GM18507 (cell line): ENCODE data around the gene GPR155.
"Not testable (repeated sequence)": the region's sequence is repeated elsewhere in the genome, so short reads cannot be mapped to it uniquely, and the experiment has no call there.

Experiments used
- DNase-seq: peaks from one replicate; pipeline ENCODE4 v3.0.0; 2011; ENCODE audit warnings: low read depth; ENCODE audit not compliant: insufficient read length; ENCODE audit errors: extremely low spot score
- FAIRE-seq: peaks from 2 replicates; lab custom pipeline; 2011; peaks lifted over from hg19 to GRCh38; lab: Jason Lieb, UNC

Gene GPR155

DNA sequence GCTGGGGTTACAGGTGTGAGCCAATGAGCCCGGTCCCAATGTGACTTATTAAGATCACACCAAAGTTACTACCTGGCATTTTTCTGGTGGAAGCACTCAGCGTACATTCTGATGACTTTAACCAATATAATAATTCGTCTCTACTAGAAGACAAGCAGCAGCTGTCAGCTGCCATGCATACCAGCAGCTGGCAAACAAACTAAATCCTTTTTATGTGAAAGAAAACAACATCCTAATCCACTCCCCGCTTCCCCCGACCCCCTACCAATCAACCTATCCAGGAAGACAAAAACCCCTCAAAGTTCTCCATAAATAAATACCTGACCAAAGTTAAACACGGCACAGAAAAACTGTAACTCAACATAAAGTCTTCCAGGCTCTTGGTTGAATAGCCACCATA is 42.1 kb downstream of the GPR155 start:
- no peak for DNase-seq

DNA sequence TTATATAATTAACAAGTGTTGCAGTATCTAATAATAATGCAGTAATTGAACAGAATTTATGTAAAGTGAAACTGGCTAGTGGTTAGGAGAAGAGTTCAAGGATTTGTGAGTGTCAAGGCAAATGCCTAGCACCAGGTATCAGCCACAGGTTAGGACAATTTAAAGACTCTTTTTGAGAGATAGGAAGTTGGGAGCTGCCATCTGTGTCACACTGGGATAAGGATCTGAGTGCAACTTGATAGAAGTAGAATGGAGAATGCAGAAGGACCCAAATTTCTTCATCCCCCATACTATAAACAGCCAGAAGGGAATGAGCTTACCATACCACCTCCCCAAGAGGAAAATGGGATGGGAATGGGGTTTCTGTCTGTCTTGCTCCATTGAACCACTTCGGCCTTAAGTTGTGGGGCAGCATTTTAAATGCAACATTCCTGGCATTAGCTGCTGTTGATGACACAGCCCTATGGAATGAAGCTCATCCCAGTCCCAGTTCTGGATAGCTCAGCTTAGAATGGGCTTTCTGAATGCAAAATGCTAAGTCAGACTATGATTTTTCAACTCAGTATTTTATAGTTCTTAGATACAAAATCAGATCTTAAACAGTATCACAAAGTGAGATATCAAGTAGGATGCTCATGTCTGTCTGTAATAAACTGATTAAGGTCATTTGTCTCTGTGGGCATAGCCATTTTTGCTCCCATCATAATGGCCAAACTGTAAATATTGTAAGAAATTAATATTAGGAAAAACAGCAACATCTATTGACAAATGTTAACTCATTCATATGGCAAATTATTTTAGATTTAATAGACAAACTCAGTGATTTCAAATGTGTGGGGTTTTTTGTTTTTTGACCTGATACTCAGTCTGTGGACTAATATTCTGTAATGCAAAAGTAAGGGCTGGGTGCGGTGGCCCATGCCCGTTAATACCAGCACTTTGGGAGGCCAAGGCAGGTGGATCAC is 44.0 kb downstream of the GPR155 start:
- no peak for FAIRE-seq
- DNase-seq = no peak

More for the DNA sequence above, 42.1 kb downstream of the GPR155 start:
- no peak for FAIRE-seq

DNA sequence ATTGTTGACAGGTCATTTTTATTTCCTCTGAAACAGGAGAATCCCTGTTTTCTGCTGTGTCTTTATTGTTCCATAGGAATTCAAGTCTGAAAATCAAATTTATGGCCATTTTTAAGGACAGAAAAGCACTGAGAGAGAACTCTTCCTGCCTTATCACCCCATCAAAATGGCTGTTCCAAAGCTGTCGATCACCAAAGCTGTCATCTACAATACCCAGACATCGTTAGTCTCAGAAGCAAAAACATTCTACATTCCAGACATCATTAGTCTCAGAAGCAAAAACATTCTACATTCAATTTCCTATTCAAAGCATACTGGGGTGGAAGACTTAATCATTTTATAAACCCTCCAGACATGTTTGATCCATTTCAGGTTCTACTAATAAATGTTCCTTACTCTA is 46.9 kb downstream of the GPR155 start:
- DNase-seq (no peak), FAIRE-seq (no peak)

DNA sequence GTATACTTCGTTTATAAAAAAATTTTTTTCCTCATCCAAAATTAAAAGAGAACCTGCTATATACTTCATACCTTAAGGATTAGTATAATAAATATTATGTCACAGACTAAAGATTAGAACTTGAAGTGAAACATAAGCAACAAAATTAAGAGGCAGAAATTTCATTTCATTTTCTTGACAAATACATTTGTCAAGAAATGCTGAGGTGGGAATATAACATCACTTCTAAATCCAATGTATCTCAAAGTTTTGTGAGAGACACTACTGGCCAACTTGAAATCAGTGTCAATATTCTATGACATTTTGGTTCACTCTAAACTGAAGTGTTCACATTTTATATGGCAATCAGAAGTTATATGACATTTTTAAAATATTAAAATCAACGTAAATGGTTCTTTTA is 47.5 kb downstream of the GPR155 start:
- DNase-seq = no peak
- no peak for FAIRE-seq

DNA sequence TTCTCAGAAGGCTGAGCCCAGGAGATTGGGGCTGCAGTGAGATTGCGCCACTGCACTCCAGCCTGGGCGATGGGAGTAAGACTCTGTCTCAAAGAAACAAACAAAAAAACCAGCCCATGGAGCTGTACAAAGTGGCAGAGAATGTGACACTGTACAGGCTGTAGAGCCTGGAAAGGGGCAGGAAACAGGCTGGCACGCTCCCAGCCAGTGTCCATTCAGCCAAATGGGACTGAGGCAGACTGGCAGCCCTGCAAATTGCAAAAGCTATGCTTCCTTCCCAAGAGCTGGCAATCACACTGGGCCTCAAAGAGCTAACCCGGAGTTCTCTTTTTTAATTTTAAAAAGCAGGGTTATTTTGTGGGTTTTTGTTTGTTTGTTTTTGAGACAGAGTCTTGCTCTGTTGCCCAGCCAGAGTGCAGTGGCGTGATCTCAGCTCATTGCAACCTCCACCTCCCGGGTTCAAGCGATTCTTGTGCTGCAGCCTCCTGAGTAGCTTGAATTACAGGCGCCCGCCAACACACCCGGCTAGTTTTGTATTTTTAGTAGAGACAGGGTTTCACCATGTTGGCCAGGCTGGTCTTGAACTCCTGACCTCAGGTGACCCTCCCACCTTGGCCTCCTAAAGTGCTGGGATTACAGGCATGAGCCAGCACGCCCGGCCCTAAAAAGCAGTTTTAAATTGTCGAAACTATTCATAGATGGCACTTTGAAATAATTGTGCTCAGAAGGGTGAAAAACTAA is 48.5 kb downstream of the GPR155 start:
- FAIRE-seq = no peak
- DNase-seq = no peak

DNA sequence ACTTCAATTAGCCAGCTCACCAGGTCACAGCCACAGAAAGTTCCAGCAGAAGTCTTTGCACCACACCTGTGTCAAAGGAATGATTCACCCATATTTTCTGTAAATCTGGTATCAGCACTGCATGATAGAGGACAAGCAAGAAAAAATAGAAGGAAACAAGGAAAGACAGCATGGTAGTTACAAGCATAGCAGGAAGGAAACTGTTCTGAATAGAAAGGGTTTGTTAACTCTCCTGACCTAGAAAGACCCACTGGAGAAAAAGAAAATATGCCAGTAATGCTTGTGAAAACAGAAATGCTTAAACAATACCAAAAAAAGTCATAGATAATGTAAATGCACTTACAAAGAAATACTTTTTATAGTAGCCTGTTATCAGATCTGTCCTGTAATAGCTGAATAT is 50.5 kb downstream of the GPR155 start:
- DNase-seq = no peak
- no peak for FAIRE-seq

DNA sequence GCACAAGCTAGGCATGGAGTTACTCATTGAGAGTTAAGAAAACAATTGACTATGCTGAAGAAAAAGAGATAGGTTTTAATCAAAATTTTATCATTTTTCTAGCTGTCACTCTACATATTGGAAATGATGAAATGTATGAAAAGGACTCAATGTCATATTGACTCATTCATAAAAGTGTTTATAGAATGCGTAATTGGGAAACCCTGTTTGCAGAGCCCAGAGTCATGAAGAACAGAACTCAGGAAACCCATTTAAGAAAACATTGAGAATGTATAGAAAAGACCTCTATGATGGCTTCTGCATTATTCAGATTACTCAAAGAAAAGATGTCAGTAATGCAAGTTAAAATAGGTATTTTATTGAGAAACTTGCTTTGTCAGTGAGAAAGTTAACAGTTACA is 54.9 kb downstream of the GPR155 start:
- FAIRE-seq (no peak), DNase-seq (no peak)

DNA sequence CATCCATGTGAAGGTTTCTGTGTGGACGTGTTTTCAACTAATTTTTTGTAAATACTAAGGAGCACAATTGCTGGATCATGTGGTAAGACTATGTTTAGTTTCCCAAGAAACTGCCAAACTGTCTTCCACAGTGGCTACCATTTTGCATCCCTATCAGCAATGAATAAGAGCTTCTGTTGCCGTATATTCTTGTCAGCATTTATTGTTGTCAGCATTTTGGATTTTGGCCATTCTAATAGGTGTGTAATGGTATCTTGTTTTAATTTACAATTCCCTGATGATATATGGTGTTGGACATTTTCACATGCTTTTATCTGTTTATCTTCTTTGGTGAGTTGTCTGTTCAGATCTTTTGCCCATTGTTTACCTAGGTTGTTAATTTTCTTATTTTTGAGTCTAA is 56.8 kb downstream of the GPR155 start:
- DNase-seq = no peak
- FAIRE-seq = no peak

DNA sequence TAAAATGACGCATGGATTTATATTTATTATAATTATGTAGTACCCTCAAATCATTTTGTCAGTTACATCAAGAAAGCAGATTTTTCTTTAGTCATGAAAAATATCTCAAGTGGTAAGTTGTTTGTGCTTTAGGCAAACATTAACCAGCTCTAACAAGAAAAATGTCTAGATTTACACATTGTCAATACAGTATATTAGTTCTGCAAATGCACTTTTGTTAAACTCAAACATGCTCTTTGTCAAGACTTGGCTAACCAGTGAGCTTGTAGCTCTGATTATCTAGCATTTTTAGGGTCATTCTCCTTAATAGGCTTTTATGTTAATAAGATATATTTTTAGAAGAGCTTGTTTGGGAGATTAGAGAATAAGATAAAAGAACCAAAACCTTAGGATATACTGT is 58.6 kb downstream of the GPR155 start:
- FAIRE-seq (no peak), DNase-seq (no peak)

DNA sequence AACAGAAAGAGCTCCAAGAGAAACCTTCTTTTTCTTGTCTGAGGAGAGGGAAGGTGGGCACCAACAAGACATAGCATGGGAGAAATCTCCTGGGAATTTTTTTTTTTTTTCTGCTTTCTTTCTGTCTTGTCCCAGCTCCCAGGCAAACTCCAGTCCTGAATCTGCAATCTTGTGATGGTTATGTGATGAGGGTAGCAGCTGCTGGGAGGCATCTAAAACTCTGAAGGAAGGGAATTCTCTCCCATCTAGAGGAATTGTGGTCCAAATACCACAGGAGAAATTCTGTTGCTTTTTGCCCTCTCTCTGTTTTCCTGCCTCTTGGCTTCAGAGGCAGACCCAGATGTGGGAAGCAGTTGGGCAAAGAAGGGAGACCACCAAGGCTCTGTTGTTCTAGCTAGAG is 74.6 kb downstream of the GPR155 start:
- DNase-seq (no peak), FAIRE-seq (no peak)

DNA sequence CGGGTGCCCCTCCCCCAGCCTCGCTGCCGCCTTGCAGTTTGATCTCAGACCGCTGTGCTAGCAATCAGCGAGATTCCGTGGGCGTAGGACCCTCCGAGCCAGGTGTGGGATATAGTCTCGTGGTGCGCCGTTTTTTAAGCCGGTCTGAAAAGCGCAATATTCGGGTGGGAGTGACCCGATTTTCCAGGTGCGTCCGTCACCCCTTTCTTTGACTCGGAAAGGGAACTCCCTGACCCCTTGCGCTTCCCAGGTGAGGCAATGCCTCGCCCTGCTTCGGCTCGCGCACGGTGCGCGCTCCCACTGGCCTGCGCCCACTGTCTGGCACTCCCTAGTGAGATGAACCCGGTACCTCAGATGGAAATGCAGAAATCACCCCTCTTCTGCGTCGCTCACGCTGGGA is 76.8 kb downstream of the GPR155 start:
- FAIRE-seq, DNase-seq: not testable (repeated sequence)

DNA sequence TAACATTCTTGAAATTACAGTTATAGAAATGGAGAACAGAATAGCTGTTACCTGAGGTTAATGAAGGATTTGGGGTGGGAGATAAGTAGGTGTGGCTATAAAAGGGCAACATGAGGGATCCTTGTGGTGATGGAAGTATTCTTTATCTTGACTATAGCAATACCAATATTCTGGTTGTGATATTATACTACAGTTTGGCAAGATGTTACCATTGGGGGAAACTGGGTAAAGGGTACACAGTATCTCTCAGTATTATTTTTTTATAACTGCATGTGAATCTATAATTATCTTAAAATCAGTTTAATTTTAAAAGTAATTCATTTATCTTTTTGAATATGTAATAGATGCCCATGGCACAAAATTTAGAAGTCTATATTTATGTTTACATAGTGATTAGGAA is 83.2 kb downstream of the GPR155 start:
- DNase-seq = no peak
- FAIRE-seq = no peak

DNA sequence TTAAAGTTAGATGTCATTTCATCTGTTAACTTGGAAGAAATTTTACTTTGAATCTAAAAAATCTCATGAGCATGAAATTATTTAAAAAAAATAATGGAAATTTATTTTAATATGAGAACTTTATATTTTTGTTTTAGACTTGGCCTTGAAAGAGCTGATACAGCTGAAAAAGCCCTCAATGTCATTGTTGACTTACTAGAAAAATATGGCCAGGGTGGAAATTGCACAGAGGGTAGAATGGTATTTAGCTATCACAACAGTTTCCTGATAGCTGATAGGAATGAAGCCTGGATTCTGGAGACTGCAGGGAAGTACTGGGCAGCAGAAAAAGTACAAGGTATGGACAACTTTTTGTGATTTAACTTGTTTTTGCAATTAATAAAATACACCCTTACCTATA is 86.0 kb downstream of the GPR155 start:
- FAIRE-seq (no peak), DNase-seq (no peak)

DNA sequence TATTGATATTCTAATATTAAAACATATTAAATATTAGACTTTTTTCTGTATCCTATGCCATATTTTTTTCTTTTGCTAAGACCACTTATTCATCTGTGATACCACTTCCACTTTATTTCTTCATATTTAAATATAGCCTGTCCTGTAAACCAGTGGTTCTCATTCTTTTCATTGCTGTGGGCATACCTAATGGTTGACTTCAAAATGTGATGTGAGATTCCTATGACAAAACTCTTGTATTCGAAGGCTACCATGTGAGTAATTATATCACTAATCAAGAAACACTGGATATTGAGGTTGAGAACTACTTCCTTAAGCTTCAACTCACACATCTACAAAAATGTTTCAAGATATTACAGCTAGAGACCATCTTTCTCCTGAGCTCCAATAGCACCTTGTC is 87.7 kb downstream of the GPR155 start:
- DNase-seq (no peak), FAIRE-seq (no peak)

DNA sequence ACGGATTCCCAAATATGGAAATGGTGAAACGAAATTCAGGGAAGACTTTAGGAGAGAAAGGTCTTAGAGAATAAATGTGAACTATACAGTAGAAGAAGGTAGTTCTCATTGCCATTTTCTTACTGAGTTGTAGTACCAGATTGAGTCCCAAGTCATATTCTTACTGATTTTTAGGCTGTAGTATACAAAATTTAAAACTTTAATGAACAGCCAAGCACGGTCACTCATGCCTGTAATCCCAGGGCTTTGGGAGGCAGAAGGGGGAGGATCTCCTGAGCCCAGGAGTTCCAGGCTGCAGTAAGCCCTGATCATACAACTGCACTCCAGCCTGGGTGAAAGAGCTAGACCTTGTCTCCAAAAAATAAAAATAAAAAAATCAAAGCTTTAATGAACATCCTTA is 89.1 kb downstream of the GPR155 start:
- DNase-seq (no peak), FAIRE-seq (no peak)

DNA sequence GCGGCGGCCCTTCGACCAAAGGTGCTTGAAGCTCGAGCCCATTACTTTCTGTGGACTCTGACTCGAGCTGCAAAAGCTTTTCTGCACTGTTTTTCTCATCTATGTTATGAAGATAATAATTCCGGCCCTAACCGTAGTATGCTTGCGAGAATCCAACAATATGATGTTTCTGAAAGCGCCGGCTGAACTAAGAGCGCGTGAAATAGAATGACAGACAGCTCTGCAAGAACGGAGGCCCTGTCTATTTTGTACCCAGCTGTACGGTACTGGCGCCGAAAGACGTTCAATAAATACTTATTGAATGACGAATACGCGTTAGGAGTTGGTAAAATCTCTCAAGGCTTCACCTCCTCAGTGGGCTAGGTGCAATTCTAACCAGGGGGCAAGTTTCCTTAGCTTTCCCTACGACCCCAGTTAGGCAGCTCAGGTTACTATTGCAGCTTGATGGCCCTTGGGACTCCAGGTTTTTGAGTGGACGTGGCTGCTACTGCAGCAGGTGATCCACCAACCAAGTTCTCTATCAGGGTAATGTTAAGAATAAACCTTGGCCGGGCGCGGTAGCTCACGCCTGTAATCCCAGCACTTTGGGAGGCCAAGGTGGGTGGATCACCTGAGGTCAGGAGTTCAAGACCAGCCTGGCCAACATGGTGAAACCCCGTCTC is 90.7 kb downstream of the GPR155 start:
- DNase-seq (no peak), FAIRE-seq (peak; percentile 31)

DNA sequence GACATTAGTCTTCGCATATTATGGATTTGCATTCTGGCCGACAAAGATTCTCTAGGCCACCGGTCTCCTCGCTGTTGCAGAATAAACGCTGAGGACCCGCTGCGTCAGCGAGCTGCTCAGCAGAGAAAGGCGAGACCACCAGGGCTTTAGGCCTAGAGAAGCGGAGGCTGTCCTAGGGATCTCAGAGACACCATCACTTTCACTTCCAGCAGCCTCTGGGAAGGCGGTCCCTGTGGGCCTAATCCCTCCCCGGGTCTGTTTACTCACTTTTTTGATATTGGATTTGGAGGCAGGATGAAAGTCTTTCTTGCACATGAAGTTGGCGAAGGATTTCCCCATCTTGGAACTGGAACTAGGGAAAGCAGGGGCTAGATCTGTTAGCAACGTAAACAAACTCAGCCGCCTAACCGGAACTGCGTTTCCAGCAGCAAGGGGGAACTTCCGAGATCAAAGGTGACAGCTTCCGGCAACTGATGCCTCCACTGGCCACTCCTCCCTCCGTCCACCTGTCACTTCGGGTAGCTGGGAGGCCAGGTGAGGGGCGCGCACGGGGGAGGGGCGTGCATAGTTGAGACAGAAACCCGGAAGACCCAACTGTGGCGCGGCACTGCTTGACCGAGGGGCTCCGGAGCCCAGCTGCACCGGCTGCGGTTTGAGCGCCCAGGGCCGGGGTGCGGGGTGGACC is 91.4 kb downstream of the GPR155 start, which contains the start of gene SCRN3:
SCRN3 (plus strand) TSS at position 447 of the 685 bp plus-strand sequence. CDS start 2,554 bp downstream, outside the sequence.
- FAIRE-seq (peak; percentile 97), DNase-seq (peak; percentile 80)

DNA sequence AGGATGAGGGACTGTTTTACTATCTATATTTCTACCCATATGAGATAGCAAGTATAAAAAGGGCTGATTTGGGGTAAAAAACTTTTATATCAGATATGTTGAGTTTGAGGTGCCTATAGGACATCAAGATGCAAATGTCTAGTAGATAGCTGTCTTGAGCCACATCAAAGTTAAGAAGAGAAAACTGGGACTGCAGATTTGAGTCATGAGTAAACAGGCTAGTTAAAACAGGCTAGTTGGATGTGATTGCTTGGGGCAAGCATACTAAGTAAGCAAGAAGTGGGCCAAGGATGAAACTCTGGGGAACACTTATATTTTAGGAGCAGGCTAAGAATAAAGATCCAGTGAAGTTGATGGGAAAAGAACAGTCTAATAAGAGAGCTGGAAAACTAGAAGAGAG is 94.1 kb downstream of the GPR155 start:
- DNase-seq (no peak), FAIRE-seq (no peak)

DNA sequence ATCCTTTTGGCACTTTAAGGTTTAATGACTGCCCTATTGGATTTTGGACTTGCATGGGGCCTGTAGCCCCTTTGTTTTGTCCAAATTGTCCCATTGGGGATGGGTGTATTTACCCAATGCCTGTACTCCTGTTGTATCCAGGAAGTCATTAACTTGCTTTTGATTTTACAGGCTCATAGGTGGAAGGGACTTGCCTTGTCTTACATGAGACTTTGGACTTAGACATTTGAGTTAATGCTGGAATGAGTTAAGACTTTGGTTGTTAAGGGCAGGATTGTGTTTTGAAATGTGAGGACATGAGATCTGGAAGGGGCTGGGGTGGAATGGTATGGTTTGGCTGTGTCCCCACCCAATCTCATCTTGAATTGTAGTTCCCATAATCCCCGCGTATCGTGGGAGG is 96.5 kb downstream of the GPR155 start:
- not testable (repeated sequence) for FAIRE-seq

DNA sequence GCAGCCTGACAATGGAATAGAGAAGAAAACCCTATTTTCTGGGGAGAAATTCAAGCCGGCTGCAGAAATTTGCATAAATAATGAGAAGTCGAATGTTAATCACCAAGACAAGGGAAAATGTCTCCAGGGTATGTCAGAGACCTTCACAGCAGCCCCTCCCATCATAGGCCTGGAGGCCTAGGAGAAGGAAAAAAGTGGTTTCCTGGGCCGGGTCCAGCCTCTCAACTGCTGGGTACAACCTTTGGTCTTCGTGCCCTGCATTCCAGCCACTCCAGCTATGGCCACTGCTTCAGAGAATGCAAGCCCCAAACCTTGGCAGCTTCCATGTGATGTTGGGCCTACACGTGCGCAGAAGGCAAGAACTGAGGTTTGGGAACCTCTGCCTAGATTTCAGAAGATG is 97.3 kb downstream of the GPR155 start:
- no peak for DNase-seq
- FAIRE-seq = no peak

More for the DNA sequence above, 96.5 kb downstream of the GPR155 start:
- not testable (repeated sequence) for DNase-seq
